HG03139 (cell line): ENCODE measurements around the gene TMEM165.
A peak's percentile ranks its signal among the peaks of the same experiment; 100 is the strongest.
"Not testable (repeated sequence)": the region's sequence is repeated elsewhere in the genome, so short reads cannot be mapped to it uniquely, and the experiment has no call there.

Experiments
- ATAC-seq: cut with Tn5 transposase; IDR thresholded peaks from one replicate; pipeline ENCODE4 v1.9.1; 2021; ENCODE audit not compliant: unreplicated experiment

The TMEM165 gene

GRCh38 chr4:55395529-55396307 is at the start of gene TMEM165:
Gene TMEM165 (plus strand): TSS chr4:55395957. CDS start chr4:55396190, 233 bp downstream.
- peak; percentile 89 for ATAC-seq

- peak; percentile 90 for ATAC-seq
These were observed 49.5 kb upstream of the TMEM165 start, which contains the start of gene SRD5A3 for GRCh38 chr4:55345980-55346850. Gene SRD5A3 (plus strand): TSS chr4:55346242. CDS start chr4:55346337, 95 bp downstream.

- no peak for ATAC-seq
These were observed 48.9 kb upstream of the TMEM165 start for GRCh38 chr4:55346851-55347255.

- no peak for ATAC-seq
These were observed 48.0 kb upstream of the TMEM165 start for GRCh38 chr4:55347610-55348228.

GRCh38 chr4:55348466-55348865 is 47.3 kb upstream of the TMEM165 start:
- ATAC-seq = no peak

- not testable (repeated sequence) for ATAC-seq
These were observed 44.9 kb upstream of the TMEM165 start for GRCh38 chr4:55350870-55351269.

GRCh38 chr4:55351824-55352223 is 43.9 kb upstream of the TMEM165 start:
- no peak for ATAC-seq

GRCh38 chr4:55352726-55353125 is 43.0 kb upstream of the TMEM165 start:
- ATAC-seq = no peak

- ATAC-seq = not testable (repeated sequence)
These were observed 42.5 kb upstream of the TMEM165 start for GRCh38 chr4:55353228-55353747.

- no peak for ATAC-seq
These were observed 41.1 kb upstream of the TMEM165 start for GRCh38 chr4:55354648-55355047.

GRCh38 chr4:55355555-55355954 is 40.2 kb upstream of the TMEM165 start:
- ATAC-seq = no peak

- ATAC-seq = no peak
These were observed 38.7 kb upstream of the TMEM165 start for GRCh38 chr4:55356991-55357461.

- ATAC-seq = no peak
These were observed 37.5 kb upstream of the TMEM165 start for GRCh38 chr4:55358246-55358645.

GRCh38 chr4:55358668-55359067 is 37.1 kb upstream of the TMEM165 start:
- peak; percentile 86 for ATAC-seq

- ATAC-seq = no peak
These were observed 36.3 kb upstream of the TMEM165 start for GRCh38 chr4:55359397-55359916.

- ATAC-seq = not testable (repeated sequence)
These were observed 32.8 kb upstream of the TMEM165 start for GRCh38 chr4:55362938-55363337.

- ATAC-seq = no peak
These were observed 31.9 kb upstream of the TMEM165 start for GRCh38 chr4:55363691-55364351.

- ATAC-seq = no peak
These were observed 30.9 kb upstream of the TMEM165 start for GRCh38 chr4:55364691-55365344.

GRCh38 chr4:55365345-55365728 is 30.4 kb upstream of the TMEM165 start:
- no peak for ATAC-seq

- no peak for ATAC-seq
These were observed 29.1 kb upstream of the TMEM165 start for GRCh38 chr4:55366621-55367020.
